GM12878 (cell line): Measurements from ENCODE around the gene MBOAT1. TPM values are rescaled to one million over a fixed set of nuclear protein-coding genes. Genes with fewer than 3 reads are reported as not detected.

Experiments
- ATAC-seq: fragments of 200-7000 bp; cut with Tn5 transposase; 3 replicates; pipeline ENCODE4 v1.9.1; 2020; ENCODE audit warnings: mild to moderate bottlenecking, moderate library complexity
- BruUV-seq: library from RNA; stranded (reverse); fragments of 400-500 nt; replicated peaks from 2 replicates; lab custom pipeline; 2021; lab: Mats Ljungman, UMichigan
- CTCF ChIA-PET: fragments of 300-600 bp; sonication (Branson Sonifier 250); formaldehyde crosslinking; extraction: SDS; loops from one replicate; lab custom pipeline; 2021; ENCODE audit warnings: inconsistent platforms; lab: Yijun Ruan, JAX
- POLR2A ChIA-PET: fragments of 350-600 bp; formaldehyde crosslinking; extraction: SDS; loops from one replicate; lab custom pipeline; 2021; ENCODE audit warnings: inconsistent platforms; lab: Charles Lee
- RAD21 ChIA-PET: fragments of 300-600 bp; sonication (Branson Sonifier 250); formaldehyde crosslinking; loops from one replicate; lab custom pipeline; 2023; ENCODE audit warnings: antibody characterized with exemption; ENCODE audit not compliant: unreplicated experiment; lab: Charles Lee
- SMC1A ChIA-PET: fragments of 300-600 bp; sonication (Branson Sonifier 250); formaldehyde crosslinking; loops from one replicate; lab custom pipeline; 2023; ENCODE audit not compliant: unreplicated experiment, uncharacterized antibody; lab: Charles Lee
- DNase-seq: peaks from one replicate; pipeline ENCODE4 v3.0.0-alpha.2; 2011; ENCODE audit warnings: low read depth, low spot score
- FAIRE-seq: peaks from 3 replicates; lab custom pipeline; 2011; peaks lifted over from hg19 to GRCh38; lab: Jason Lieb, UNC
- H2AFZ ChIP-seq: 2 replicates; pipeline ENCODE4 v1.6.0; 2011; ENCODE audit warnings: low read depth, low read length, control low read depth; ENCODE audit not compliant: control insufficient read depth
- H3K27ac ChIP-seq: 2 replicates; pipeline ENCODE4 v1.5.1; 2011; ENCODE audit warnings: control low read depth; ENCODE audit not compliant: control insufficient read depth, insufficient read depth
- H3K27me3 ChIP-seq, 2 experiments: replicated peaks in 1 of 2; 2 replicates each; pipeline versions ENCODE4 v1.6.0 to v1.6.1; 2011; ENCODE audit warnings: low read length in 1 of 2; ENCODE audit not compliant: control insufficient read depth in 2 of 2, insufficient read depth in 2 of 2
- H3K36me3 ChIP-seq, 2 experiments: 2 replicates each; pipeline ENCODE4 v1.5.1; 2011; ENCODE audit warnings: low read length in 1 of 2; ENCODE audit not compliant: control insufficient read depth in 2 of 2, insufficient read depth in 2 of 2
- H3K4me1 ChIP-seq: 2 replicates; pipeline ENCODE4 v1.6.1; 2011; ENCODE audit warnings: mild to moderate bottlenecking, low read length, moderate library complexity, mixed read lengths; ENCODE audit not compliant: control insufficient read depth, insufficient read depth
- H3K4me2 ChIP-seq: 2 replicates; pipeline ENCODE4 v1.6.0; 2011; ENCODE audit warnings: control low read depth; ENCODE audit not compliant: control insufficient read depth, insufficient read depth
- H3K4me3 ChIP-seq: fragments of 200-600 bp; sonication (generic); 2 replicates; pipeline ENCODE4 v1.5.1; 2016
- H3K79me2 ChIP-seq: 2 replicates; pipeline ENCODE4 v1.6.0; 2011; ENCODE audit warnings: low read length; ENCODE audit not compliant: control insufficient read depth, insufficient read depth
- H3K9ac ChIP-seq: 2 replicates; pipeline ENCODE4 v1.8.0; 2011; ENCODE audit warnings: low read length, control low read depth, mixed read lengths; ENCODE audit not compliant: control insufficient read depth, insufficient read depth
- H3K9me3 ChIP-seq: replicated peaks from 3 replicates; pipeline ENCODE4 v1.5.1; 2011; ENCODE audit warnings: mild to moderate bottlenecking, low read length; ENCODE audit not compliant: control insufficient read depth, insufficient read depth
- H4K20me1 ChIP-seq: 2 replicates; pipeline ENCODE4 v1.6.0; 2011; ENCODE audit not compliant: control insufficient read depth, insufficient read depth
- NFYB ChIP-seq: IDR thresholded peaks from 2 replicates; pipeline ENCODE4 v1.6.1; 2011; ENCODE audit warnings: low read depth, mild to moderate bottlenecking, low read length, improper control_type of control experiment, moderate library complexity; ENCODE audit not compliant: insufficient read depth
- PML ChIP-seq: IDR thresholded peaks from 2 replicates; pipeline ENCODE4 v1.6.1; 2012; ENCODE audit warnings: low read length, inconsistent platforms
- SPI1 ChIP-seq: IDR thresholded peaks from 2 replicates; pipeline ENCODE4 v1.6.1; 2011; ENCODE audit warnings: low read depth, mild to moderate bottlenecking, low read length, moderate library complexity, borderline replicate concordance; ENCODE audit not compliant: insufficient read depth
- SREBF2 ChIP-seq: IDR thresholded peaks from 2 replicates; pipeline ENCODE4 v1.6.1; 2012; ENCODE audit warnings: mild to moderate bottlenecking, low read length
- STAT3 ChIP-seq: IDR thresholded peaks from 2 replicates; pipeline ENCODE4 v1.6.1; 2011; ENCODE audit warnings: low read depth, low read length, improper control_type of control experiment
- TCF7 ChIP-seq: IDR thresholded peaks from 2 replicates; pipeline ENCODE4 v1.6.1; 2014; ENCODE audit warnings: antibody characterized with exemption, borderline replicate concordance
- WGBS: methylation state at CpG from one replicate; pipeline ENCODE4 v1.1.6; 2016; ENCODE audit warnings: low lambda C conversion rate; ENCODE audit not compliant: insufficient replicate concordance, insufficient coverage; ENCODE audit errors: missing lambda C conversion rate; 5-methylcytosine and 5-hydroxymethylcytosine counted together
- in situ Hi-C: fragments of 300-500 bp; cut with MboI; formaldehyde crosslinking; loops from 9 replicates; pipeline ENCODE4 v1.14.3; 2018; ENCODE audit warnings: mixed read lengths
- intact Hi-C: fragments of 100-400 bp; cut with micrococcal nuclease; formaldehyde crosslinking; loops from one replicate; pipeline ENCODE4 v1.14.2; 2022; ENCODE audit not compliant: unreplicated experiment
- polyA plus RNA-seq, 11 experiments: library from polyadenylated mRNA; depleted of rRNA in 4 of 11; unstranded in 6 of 11; stranded (reverse) in 5 of 11; fragments of >200 nt; fragmentation: Nextera tagmentation in 4 of 11; fragmentation: Illumina TruSeq in 1 of 11; extraction: Ambion mirVana in 4 of 11; extraction: Trizol in 1 of 11; gene quantifications; 1 replicate in 1 of 11; 2 replicates in 10 of 11; pipeline versions ENCODE4 v1.2.1 to v1.2.3, GENCODE V29; 2011 to 2016; ENCODE audit warnings: inconsistent platforms in 2 of 11, missing spikeins in 2 of 11, low read depth in 1 of 11
- total RNA-seq, 4 experiments: library from RNA; depleted of rRNA in 3 of 4; stranded (reverse); fragments of >200 nt in 3 of 4; fragmentation: Illumina TruSeq in 1 of 4; extraction: Trizol in 1 of 4; gene quantifications; 2 replicates each; pipeline versions ENCODE4 v1.2.1 to v1.2.3, GENCODE V29; 2013 to 2021

The MBOAT1 gene
- total and polyA plus RNA-seq, 10 of the 15 experiments (the other 5 are each of a cell fraction or from before 2014, with no cell fraction given): 0.39 to 21.0 (median 11.6) TPM

DNA sequence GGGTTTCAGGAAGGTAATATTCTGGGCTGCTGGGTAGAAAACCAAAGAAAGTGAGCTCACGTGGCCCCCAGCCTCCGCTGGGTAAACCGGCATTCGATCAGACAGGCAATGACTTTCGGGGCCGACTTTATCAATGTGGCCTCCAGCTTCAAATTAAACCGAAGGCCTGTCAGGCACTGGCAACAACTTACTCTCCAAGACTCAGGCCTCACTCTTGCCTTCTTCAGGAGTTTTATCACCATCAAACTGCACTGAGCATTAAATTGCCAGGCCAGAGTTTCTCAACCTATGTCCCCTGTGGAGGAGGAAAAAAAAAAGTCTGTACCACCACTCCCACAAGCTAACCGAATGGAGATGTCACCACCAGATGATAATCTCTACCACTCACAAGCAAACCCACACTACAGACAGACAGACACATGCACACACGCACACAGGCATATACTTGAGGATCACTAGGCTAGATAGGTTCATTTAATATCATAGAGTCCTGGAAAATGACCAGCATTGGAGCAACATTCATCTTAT lies 1.1 kb upstream of the MBOAT1 start:
- DNase-seq (no peak), FAIRE-seq (no peak), ATAC-seq (no peak)
- Histone ChIP-seq H3K9ac (peak overlapping the region; percentile 82), H2AFZ (peak overlapping the region; percentile 93), H3K27me3 (no peaks in the 10 kb centered on the region), H3K36me3 (no peaks in the 10 kb centered on the region), H3K9me3 (no peaks in the 10 kb centered on the region), H3K4me2 (peak overlapping the region; percentile 96), H3K4me1 (peaks cover 10% of the 10 kb centered on the region), H3K4me3 (peak overlapping the region; percentile 82), H3K27ac (peak overlapping the region; percentile 77)
- in situ Hi-C loops: no loop called here
- TSS peak; percentile 65 for BruUV-seq
- intact Hi-C loops: loop anchor here (5.0 kb wide), 5 partner anchors 54 to 324 kb away; partner anchors contain the start of gene E2F3
- SMC1A ChIA-PET: interaction anchor here (0.6 to 6.0 kb wide), 7 partner anchors 11 to 128 kb away, joined by 3 to 64 read pairs (median 6); no protein-coding TSS in a partner anchor
- RAD21 ChIA-PET: interaction anchor here (0.6 to 4.4 kb wide), 7 partner anchors 11 to 1340 kb away, joined by 3 to 24 read pairs (median 6); no protein-coding TSS in a partner anchor
- CTCF ChIA-PET: interaction anchor here (0.5 to 3.7 kb wide), 9 partner anchors 10 to 351 kb away, joined by 3 to 31 read pairs (median 4); no protein-coding TSS in a partner anchor
- POLR2A ChIA-PET: interaction anchor here (0.9 to 5.2 kb wide), 5 partner anchors 9 to 83 kb away, joined by 3 to 34 read pairs (median 4); no protein-coding TSS in a partner anchor
- WGBS: 67% methylated on average over 9 of the region's 9 CpGs
- TF ChIP-seq SREBF2 (no peak), TCF7 (no peak), STAT3 (no peak), SPI1 (no peak), NFYB (no peak), PML (no peak)
- TF ChIP-seq, all 136 proteins: peak for 0
- H4K20me1 ChIP-seq: no peaks in the 10 kb centered on the region
- H3K79me2 ChIP-seq: peaks cover 32% of the 10 kb centered on the region
